GM19240 (cell line): Measurements from ENCODE around the gene TMEM126B.
"Not testable (repeated sequence)": the region's sequence is repeated elsewhere in the genome, so short reads cannot be mapped to it uniquely, and the experiment has no call there.

ENCODE experiments used
- DNase-seq: peaks from one replicate; pipeline ENCODE4 v3.0.0; 2011; ENCODE audit warnings: low spot score; ENCODE audit not compliant: insufficient read length

The TMEM126B gene

DNA sequence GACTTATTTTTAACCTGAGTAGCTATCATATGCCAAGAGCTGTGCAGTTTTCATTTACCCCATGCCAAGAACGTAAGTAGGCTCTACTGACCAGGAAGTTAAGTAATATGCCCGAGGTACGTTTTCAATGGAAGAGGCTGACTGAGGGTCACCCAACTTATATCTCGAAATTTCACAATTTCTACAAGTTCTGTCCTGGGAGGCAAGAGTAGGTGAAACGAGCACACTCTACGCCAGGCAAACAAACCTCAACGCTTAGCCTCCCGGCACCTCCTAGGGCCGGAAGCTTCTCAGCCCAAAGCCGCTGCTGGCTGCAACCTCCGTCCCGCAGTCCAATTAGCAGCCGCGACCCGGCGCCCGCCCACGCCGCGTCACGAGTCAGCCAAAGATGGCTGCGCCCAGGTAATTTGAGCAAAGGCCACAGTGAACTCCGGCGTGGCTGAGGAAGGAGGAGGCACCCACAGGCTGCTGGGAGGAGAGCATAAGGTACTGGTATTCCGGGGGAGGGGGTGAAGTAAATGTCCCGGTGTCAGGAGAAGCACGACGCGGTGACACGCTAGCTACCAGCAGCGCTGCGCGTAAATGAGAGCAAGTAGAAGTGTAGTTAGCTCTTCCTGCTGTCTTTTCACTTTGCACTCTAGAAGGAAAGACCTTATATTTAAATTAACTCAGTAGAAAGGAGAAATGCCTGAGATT, 19.4 kb downstream of the TMEM126B start, which contains the start of gene TMEM126A:
TMEM126A (plus strand) TSS at position 364 of the 696 bp plus-strand sequence. CDS start 2,289 bp downstream, outside the sequence.
- peak; percentile 54 for DNase-seq

DNA sequence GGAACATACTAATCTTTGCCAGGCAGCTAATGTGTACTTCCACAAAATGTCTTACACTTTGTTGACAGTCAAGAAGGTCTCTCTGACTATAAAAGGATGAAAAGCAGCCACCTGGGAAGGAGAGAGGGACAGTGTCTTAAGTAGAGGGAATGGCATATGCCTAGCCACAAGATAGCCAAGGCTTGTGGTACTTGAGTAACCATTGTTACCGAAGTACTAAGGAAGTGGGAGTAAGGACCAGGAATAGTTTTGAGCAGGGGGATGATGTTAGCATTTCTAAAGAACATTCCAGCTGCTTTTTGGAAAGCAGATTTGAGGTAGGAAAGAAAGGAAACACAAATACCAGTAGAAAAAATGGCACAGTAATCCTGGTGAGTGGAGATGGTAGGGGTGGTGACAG, 22.7 kb downstream of the TMEM126B start:
- DNase-seq, result no peak

DNA sequence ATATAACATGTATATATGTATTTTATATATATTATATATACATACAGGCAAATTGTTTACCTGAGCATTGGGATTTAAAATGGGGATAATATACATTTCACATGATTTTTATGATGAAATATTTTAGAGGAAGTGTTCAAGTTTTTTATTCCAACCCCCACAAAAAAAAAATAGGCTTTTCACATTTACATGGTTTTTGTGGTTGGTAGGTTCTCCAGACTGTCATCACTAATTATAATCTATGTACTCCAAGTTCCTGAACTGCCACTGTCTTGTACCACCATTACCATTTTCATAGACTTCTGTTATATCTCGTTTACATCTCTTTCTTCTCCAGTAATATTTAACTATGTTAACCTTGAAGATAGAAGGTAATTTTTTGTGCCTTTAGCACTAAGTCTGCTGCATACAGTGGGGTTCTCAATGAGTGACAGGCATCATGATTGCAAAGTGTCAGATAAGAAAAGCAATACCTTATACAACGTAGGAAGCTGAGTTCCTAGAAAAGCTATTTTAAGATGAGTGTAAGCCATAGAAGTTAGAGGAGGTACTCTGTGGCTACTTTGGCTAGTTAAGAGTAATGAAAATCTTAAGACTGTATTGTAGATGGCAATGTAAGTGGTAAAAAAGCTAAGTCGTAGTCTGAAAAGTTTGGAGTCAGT, 24.5 kb downstream of the TMEM126B start:
- no peak for DNase-seq

DNA sequence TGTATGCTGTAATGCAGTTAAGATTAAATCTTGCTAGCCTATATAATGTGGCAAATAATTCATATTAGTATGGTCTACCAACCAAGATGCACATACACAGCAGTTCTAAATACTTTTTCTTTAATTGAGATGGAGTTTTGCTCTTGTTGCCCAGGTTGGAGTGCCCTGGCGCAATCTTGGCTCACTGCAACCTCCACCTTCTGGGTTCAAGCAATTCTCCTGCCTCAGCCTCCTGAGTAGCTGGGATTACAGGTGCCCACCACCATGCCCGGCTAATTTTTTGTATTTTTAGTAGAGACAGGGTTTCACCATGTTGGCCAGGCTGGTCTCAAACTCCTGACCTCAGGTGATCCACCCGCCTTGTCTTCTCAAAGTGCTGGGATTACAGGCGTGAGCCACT, 25.9 kb downstream of the TMEM126B start:
- not testable (repeated sequence) for DNase-seq

DNA sequence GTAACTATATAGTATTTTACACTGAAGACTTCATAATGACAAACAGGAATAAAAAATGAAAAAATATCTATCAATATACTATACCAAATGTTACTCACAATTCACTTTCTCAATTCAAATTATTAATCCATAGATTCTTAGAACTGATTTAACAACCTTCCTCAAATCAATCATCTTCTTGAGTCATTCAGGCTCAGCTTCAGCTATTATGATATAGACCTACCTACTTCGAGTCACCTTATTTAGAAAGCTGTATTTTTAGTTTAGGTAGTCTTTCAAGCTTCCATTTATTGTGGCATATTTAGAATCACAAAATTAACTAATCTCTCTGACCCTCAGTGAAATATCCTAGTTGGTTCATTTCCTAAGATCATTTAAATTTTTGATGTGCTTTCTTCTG, 28.4 kb downstream of the TMEM126B start:
- DNase-seq, result no peak

DNA sequence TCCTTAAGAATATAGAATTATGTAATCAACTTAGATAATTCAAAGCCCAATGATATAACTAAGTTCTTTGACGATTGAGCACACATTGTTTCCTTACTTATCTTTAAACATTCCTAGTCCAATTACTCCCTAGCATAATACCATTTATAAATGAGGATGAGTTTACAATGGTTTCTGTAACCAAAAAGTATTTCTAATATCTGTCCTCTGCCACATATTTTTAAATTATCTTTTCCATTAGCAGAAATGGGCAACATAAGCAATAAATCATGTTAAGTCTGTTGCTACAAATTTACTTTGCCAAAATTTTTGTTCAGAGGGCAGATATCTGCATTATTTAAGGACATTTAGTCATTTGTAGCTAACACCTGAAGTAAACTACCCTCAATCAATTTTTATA, 29.8 kb downstream of the TMEM126B start:
- DNase-seq, result no peak

DNA sequence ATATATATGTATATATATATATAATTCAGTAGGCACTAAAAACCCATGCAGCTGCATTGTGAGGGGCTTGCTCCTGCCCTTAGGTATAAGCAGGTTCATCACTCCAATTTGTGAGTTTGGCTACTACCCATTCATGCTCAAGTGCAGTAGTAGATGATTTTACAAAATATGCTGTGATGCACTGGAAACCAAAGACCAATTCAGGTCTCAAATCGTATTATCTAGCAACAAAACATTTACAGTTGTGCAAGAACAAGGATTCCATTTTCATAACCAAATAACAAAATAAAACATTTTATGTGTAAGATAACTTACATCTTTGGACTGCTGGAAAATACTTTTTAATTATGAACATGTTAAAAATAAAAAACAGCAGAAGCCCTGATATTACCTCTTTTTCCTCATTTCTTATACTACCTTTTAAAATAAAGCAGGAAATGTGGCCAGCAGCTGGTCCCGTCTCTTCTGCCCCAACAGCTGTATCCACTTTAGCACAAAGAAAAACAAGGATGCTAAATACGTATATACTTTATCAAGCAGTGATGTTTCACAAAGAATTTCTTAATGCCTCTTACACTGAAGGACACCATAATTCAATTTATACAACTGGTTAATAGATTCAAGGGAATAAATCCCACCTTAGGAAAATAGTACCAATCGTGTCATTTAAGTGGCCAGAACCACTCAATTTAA, 33.7 kb downstream of the TMEM126B start:
- DNase-seq, result no peak

DNA sequence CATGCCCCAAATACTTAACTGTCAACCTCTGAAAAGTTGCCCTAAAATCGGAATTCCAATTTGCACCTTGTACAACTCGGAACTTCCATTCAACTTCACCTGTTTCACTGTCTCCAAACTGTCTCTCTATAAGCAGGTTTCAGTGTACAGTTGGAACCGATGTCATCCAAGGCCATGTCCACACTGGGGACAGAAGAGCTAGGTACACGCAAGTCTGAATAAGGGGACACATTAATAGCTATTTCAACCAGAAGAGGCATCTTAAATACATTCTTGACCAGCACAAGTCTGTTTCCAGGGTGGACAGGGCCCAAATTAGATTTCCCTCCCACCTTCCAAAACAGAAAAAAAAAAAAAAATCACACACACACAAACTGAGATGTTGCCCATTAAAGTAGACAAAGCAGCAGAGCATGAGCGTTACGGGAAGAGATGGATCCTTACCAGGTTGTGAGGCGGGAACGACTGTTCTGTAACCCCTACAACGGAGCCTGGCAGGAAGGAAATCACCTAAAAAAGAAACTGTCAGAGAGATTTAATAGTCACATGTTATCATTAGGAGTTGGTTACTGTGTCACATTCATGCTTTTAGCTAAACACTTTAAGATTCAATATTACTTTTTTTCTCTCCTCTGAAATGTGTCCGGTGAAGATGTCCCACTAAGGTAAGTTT, 34.8 kb downstream of the TMEM126B start:
- no peak for DNase-seq

DNA sequence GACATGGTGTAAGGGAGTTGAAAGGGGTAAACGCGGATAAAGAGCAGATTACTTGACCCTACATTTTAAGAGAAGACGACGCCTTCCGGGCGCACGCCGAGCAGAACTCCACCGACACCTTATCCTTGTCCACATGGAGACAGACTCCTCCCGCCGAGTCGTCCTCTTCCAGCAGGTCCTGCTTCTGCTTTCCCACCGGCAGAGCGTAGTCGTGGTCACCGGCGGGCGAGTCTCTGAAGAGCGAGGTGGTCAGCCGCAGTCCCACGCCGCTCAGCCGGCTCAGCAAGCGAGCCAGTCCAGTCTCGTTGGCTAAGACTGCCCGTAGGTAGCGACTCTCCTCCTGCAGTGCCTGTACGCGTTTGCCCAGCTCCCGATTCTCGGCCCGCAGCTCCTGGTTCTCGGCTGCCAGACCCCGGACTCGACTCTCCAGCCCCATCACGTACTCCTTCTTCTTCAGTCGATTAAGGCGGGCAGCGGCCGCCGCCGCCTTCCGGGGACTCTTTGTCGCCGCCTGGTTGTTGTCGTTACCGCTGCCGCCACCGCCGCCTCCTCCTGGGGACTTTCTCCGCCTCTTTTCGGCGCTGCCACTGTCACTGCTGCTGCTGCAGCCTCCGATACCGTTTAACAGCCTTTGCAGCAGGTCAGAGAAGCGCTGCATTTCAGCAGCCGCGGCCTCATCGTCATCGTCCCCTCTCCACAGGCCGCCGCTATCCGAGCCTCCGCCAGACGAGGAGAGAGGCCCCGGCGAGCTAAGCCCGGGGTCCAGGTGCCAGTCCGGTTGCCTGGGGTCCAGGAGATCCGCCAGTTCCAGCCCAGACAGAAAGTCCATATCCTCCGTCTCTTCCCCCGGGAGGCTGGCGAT, 35.6 kb downstream of the TMEM126B start:
- peak; percentile 26 for DNase-seq

DNA sequence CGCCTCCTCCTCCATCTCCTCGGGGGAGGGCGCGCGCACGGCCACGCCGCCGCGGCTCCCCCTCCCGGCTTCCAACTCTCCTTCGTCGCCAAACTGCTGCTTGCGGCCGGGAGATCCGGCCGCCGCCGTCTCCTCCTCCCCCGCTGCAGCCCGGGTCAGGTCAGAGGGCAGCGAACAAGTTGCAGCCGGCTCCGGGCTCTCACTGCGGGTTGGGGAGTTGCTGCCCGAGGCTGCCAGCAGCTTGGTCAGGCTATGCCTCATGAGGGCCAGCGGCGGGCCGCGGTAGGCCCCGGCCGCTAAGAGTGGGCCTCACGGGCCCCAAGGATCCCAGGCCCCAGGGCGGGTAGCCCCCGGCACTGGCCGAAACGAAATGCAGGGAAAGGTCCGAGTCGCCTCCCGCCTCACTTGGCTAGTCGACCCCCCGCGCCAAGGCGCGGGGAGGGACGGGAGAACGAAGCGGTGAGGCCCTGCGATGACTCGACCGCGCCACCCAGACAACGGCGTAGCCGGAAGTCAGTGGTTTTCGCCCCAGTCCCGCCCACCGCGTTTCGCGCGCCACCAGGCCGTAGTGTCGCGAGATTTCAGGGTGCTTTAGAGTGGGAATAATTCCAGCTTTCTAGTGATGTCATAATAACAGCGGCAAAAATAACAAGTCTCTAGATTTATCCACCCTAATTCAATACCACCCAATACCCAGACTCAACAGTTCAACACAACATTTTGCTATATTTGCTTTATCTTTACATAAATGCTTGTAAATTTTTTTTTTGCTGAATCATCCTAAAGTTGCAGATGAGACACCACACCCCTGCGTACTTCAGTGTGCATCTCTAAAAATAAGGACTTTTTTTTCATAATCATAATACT, 36.5 kb downstream of the TMEM126B start, which contains the start of gene CREBZF:
CREBZF (minus strand) TSS at position 515 of the 867 bp plus-strand sequence; CDS start at position 261, 254 bp downstream.
- peak; percentile 79 for DNase-seq

DNA sequence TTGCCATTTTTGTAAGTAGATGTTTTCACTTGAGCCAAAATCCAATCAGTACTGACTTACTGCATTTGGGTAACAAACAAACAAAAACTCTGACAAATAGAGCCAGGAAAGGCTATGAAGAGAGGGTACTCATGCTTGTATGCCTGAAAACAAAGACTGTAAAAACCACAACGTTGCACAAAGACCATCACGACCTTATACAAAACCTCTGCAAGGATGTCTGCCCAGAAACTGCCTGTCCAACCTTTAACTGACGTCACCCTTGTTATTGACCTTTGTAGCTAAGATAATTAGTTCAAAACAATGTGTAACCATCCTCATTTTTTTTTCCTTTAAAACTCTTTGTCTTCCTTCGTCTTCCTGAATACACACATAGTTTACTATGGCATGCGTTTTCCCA, 37.3 kb downstream of the TMEM126B start:
- no peak for DNase-seq

DNA sequence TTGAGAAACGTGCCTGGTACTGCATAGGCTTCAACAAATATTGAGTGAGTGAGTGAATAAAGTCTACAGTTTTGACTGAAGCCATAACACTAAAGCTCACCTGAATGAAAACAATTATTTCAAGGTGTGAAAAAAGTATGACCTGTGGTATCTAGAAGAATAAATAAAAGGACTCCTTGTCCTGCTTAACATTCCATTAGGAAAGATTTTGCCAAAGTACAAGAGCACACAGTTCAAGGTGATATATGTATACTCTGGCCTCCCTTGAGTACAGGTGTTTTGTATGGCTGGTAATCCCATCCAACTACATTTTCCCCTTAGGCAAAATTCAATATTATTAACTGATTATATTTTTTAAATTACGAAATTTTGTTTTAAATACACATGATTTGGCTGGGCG, 38.3 kb downstream of the TMEM126B start:
- DNase-seq, result no peak

DNA sequence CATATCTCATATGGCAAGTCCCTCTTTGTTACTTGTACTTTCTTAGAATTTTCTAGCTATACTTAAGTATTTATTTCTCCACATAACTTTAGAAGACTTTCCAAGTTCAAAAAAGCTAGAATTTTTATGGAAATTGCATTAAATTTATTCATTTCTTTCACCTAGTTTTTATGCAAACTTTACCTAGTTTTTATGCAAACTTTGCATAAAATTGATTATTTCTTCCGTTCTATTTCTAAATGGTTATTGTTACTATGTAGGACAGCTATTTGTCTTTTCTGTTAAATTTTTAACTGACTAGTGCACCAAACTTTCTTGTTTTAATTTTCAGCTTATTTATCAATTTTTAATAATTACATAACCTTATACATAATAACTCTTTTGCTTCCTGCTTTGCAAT, 39.8 kb downstream of the TMEM126B start:
- DNase-seq, result no peak

DNA sequence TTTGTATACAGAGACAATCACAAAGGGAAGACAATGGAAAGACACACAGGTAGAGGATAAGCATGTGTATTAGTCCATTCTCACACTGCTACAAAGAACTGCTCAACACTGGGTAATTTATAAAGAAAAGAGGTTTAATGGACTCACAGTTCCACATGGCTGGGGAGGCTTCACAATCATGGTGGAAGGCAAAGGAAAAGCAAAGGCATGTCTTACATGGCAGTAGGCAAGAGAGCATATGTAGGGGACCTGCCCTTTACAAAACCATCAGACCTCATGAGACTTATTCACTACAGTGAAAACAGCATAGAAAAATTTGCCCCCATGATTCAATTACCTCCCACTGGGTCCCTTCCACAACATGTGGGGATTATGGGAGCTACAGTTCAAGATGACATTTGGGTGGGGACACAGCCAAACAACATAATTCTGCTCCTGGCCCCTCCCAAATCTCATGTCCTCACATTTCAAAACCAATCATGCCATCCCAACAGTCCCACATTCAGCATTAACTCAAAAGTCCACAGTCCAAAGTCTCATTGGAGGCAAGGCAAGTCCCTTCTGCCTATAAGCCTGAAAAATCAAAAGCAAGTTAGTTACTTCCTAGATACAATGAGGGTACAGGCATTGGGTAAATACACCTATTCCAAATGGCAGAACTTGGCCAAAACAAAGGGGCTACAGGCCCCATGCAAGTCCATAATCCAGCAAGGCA, 42.7 kb downstream of the TMEM126B start:
- DNase-seq, result not testable (repeated sequence)

DNA sequence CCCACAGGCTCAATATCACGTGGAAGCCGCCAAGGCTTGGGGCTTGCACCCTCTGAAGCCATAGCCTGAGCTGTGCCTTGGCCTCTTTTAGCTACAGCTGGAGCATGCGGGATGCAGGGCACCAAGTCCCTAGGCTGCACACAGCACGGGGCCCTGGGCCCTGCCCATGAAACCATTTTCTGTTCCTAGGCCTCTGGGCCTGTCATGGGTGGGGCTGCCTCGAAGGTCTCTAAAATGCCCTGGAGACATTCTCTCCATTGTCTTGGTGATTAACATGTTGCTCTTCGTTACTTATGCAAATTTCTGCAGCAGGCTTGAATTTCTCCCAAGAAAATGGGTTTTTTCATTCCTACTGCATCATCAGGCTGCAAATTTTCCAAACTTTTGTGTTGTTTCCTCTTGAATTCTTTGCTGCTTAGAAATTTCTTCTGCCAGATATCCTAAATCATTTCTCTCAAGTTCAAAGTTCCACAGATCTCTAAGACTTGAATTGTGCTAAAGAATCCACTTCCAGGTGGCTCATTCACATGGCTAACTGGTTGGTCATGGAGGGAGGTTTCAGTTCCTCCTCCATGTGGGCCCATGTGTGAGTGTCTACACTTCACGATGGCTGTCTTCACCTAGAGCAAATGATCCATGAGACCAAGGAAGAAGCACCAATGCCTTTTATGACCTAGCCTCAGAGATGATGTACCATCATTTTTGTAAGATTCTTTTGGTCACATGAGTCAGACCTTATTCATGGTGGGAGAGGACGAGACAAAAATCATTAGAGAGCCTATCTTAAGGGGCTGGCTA, 43.9 kb downstream of the TMEM126B start:
- DNase-seq, result no peak

DNA sequence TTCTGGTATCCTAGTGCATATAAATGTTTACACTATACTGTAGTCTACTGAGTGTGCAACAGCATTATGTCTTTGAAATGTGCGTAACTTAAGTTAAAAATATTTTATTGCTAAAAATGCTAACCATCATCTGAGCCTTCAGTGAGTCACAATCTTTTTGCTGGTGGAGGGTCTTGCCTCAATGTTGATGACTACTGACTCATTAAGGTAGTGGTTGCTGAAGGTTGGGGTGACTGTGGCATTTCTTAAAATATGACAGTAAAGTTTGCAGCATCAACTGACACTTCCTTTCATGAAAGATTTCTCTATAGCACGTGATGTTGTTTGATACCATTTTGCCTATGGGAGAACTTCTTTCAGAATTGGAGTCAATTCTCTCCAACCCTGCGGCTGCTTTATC, 45.0 kb downstream of the TMEM126B start:
- no peak for DNase-seq

DNA sequence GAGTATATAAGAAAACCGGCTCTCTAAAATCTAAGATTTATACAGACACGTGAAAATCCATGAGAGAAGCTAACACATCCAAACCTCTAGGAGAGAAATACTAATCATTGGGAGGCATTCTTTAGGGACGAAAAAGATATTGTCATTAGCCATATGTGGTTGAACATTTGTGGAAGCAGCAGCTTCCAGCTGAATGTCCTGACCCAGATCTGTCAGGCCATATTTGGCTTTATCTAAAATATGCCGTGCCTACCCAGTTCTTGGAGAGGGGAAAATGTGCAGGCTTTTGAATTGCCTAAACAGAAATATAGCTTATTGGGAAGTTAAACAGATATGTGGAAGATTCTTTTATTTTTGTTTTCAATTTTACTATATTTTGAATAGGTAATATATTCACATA, 51.2 kb downstream of the TMEM126B start:
- DNase-seq, result no peak

DNA sequence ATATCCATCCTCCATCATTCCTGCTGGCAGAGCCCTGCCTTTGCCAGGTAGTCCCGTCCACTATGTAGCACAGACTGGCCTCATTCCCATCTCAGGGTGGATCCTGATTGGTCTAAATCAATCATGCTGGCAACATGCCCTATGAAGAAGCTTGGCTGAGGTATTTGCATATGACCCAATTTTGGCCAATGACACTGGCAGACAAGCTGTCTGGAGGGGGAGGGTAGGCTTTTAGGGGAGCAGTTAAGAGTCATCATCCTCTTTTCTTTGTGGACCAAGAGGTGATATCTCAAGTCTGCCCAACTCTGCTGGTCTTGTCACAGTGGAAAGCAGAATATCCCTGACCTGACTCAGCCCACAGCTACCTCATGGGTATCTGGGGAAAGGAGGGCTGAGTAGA, 52.5 kb downstream of the TMEM126B start:
- no peak for DNase-seq
